GM12801 (cell line): Measurements from ENCODE around the gene LSM7.

Experiments
- CTCF ChIP-seq: IDR thresholded peaks from one replicate; pipeline ENCODE4 v1.5.1; 2011; ENCODE audit warnings: control low read depth; ENCODE audit not compliant: insufficient read length; ENCODE audit errors: extremely low read depth

Gene LSM7

GRCh38 chr19:2359992-2360685 lies 31.8 kb upstream of the LSM7 start, which contains the start of gene TMPRSS9:
Gene TMPRSS9, plus strand, starts transcription at chr19:2360265. Its CDS starts 29,521 bp downstream, at chr19:2389786.
- no peak for TF ChIP-seq CTCF

GRCh38 chr19:2358548-2359173 lies 30.3 kb upstream of the LSM7 start:
- no peak for TF ChIP-seq CTCF

GRCh38 chr19:2357279-2358206 lies 29.2 kb upstream of the LSM7 start:
- no peak for TF ChIP-seq CTCF

GRCh38 chr19:2356036-2356646 lies 27.8 kb upstream of the LSM7 start:
- TF ChIP-seq CTCF: no peak

GRCh38 chr19:2355168-2356035 lies 27.0 kb upstream of the LSM7 start:
- TF ChIP-seq CTCF: no peak

- TF ChIP-seq CTCF: no peak
Observed at GRCh38 chr19:2354670-2355069, 26.3 kb upstream of the LSM7 start.
